Measurements from ENCODE around the gene MPC1. TPM values are rescaled to one million over a fixed set of nuclear protein-coding genes. Genes with fewer than 3 reads are reported as not detected.
"Not testable (repeated sequence)": the region's sequence is repeated elsewhere in the genome, so short reads cannot be mapped to it uniquely, and the experiment has no call there.

Gene MPC1
- total RNA-seq, 3 donors from 2014 or later (not counting 1 experiment from before 2014, with no cell fraction given) = 26.3 to 31.1 (median 30.4) TPM

DNA sequence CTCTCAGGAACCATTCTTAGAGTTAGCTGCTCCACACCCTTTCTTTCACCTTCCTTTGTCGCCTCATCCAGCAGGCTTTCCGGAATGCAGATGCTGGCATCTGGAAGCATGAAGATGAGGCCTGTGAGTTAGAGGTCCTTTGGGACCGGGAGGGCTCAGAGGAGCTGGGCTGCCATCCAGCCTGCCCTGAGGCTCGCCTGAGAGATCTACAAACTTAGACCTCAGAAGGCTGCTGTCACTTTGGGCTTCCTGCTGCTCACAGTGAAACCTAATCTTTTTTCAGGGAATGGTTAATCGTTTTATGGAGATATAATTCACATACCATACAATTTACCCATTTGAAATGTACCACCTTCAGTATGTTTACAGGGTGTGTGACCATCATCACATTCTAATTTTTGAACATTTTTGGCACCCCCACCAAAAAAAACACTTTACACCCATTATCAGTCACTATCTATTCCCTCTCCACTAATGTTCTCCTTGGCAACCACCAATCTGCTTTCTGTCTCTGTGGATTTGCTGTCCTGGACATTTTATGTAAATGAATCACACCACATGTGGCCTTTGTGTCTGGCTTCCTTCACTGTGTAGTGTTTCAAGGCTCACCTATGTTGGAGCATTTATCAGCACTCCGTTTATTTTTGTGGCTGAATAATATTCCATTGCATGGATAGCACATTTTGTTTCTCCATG is 20.0 kb upstream of the MPC1 start:
- H3K27ac Mint-ChIP-seq = no peak overlapping the region

DNA sequence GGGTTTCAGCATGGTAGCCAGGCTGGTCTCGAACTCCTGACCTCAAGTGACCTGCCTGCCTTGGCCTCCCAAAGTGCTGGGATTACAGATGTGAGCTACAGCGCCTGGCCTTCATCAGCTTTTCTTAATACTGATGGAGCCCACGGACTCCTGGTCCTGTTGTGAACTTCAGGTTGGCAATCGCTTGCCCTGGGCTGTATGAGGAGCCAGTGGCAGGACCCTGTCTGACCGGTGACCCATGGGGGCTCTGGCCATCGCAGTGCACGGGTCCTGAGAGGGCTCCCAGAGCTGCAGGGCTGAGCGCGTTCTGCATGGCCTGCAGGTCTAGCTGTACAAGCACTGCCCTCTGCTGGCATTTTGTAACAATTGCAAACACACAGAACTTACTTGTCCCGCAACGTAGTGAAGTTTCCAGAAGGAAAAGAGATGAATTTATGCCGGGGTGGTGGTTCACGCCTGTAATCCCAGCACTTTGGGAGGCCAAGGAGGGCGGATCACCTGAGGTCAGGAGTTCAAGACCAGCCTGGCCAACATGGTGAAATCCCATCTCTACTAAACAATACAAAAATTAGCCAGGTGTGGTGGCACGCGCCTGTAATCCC is 18.0 kb upstream of the MPC1 start:
- DNase-seq (peak; percentile 46 to 85), ATAC-seq (peak; percentile 80 to 98 (median 94))
- intact Hi-C loops (cut with micrococcal nuclease) = loop anchor here (1.0 kb wide), 2 partner anchors 87 to 125 kb away; no protein-coding TSS in a partner anchor
- 32% methylated on average over 15 of the region's 16 CpGs for WGBS (ENCODE audit: insufficient coverage)
- TF ChIP-seq, protein P1, sequence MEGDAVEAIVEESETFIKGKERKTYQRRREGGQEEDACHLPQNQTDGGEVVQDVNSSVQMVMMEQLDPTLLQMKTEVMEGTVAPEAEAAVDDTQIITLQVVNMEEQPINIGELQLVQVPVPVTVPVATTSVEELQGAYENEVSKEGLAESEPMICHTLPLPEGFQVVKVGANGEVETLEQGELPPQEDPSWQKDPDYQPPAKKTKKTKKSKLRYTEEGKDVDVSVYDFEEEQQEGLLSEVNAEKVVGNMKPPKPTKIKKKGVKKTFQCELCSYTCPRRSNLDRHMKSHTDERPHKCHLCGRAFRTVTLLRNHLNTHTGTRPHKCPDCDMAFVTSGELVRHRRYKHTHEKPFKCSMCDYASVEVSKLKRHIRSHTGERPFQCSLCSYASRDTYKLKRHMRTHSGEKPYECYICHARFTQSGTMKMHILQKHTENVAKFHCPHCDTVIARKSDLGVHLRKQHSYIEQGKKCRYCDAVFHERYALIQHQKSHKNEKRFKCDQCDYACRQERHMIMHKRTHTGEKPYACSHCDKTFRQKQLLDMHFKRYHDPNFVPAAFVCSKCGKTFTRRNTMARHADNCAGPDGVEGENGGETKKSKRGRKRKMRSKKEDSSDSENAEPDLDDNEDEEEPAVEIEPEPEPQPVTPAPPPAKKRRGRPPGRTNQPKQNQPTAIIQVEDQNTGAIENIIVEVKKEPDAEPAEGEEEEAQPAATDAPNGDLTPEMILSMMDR (IDR thresholded peaks at IDR 0.05) = peak; percentile 83
- not testable (repeated sequence) for H3K27me3 ChIP-seq (ENCODE audit: control insufficient read depth, insufficient read depth, low read length); H3K4me3 ChIP-seq (ENCODE audit: low read length); H3K27ac ChIP-seq (ENCODE audit: low read length); H3K4me1 ChIP-seq (ENCODE audit: control insufficient read depth, insufficient read depth, low read length); H3K4me3 Mint-ChIP-seq; H3K36me3 ChIP-seq (ENCODE audit: control insufficient read depth, insufficient read depth, low read length); H3K27ac Mint-ChIP-seq; H3K36me3 Mint-ChIP-seq; H3K9me3 Mint-ChIP-seq; H3K9me3 ChIP-seq (ENCODE audit: control insufficient read depth, insufficient read depth, low read length)
- Mint-ChIP-seq H3K27me3 (ENCODE audit: low read depth in 2 of 2) (peaks cover 6 to 11% of the 10 kb centered on the region in 2 donors), H3K4me1 (peaks cover 0 to 16% of the 10 kb centered on the region in 2 donors)

More for the DNA sequence above, 20.0 kb upstream of the MPC1 start:
- Histone ChIP-seq H3K36me3 (ENCODE audit: control insufficient read depth, insufficient read depth, low read length) (no peaks in the 10 kb centered on the region), H3K27me3 (ENCODE audit: control insufficient read depth, insufficient read depth, low read length) (no peaks in the 10 kb centered on the region), H3K27ac (ENCODE audit: low read length) (no peak overlapping the region), H3K4me1 (ENCODE audit: control insufficient read depth, insufficient read depth, low read length) (peaks cover 5% of the 10 kb centered on the region), H3K9me3 (ENCODE audit: control insufficient read depth, insufficient read depth, low read length) (no peaks in the 10 kb centered on the region), H3K4me3 (ENCODE audit: low read length) (no peak overlapping the region)
- ATAC-seq (no peak), DNase-seq (no peak)
- WGBS (ENCODE audit: insufficient coverage) = 94% methylated on average over 5 of the region's 6 CpGs
- Mint-ChIP-seq H3K4me1 (peaks cover 0 to 16% of the 10 kb centered on the region in 2 donors), H3K9me3 (no peaks in the 10 kb centered on the region), H3K36me3 (no peaks in the 10 kb centered on the region), H3K27me3 (ENCODE audit: low read depth in 2 of 2) (peaks cover 6 to 11% of the 10 kb centered on the region in 2 donors), H3K4me3 (no peak overlapping the region)
- TF ChIP-seq, protein P1 (IDR thresholded peaks at IDR 0.05) = no peak
- intact Hi-C loops (cut with micrococcal nuclease) = no loop called here

DNA sequence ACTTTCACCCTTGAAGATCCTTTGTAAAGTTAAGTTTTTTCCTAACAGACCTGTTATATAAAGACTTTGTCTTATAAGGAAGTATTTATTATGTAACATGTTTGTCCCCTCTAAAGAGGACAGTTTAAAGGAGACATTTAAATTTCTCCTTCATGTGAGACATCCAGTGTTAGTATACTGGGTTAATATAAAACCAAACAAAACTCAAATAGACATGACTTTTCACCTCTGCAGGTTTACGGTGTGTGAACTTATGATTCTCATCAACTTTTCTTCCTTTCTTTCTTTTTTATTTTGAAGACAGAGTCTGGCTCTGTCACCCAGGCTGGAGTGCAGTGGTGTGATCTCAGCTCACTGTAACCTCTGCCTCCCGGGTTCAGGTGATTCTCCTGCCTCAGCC is 17.4 kb upstream of the MPC1 start:
- no peaks in the 10 kb centered on the region for H3K36me3 ChIP-seq (ENCODE audit: control insufficient read depth, insufficient read depth, low read length)
- ATAC-seq = no peak
- no peak overlapping the region for H3K4me3 Mint-ChIP-seq

More for the DNA sequence above, 17.4 kb upstream of the MPC1 start:
- no peaks in the 10 kb centered on the region for H3K9me3 Mint-ChIP-seq
- no peaks in the 10 kb centered on the region for H3K36me3 Mint-ChIP-seq
- WGBS (ENCODE audit: insufficient coverage) = 85% methylated on average over 2 of the region's 2 CpGs
- peaks cover 6 to 11% of the 10 kb centered on the region in 2 donors for H3K27me3 Mint-ChIP-seq (ENCODE audit: low read depth in 2 of 2)
- no peak for DNase-seq
- TF ChIP-seq, protein P1 (IDR thresholded peaks at IDR 0.05) = no peak
- intact Hi-C loops (cut with micrococcal nuclease) = loop anchor here (1.0 kb wide), 1 partner anchor 87 kb away; no protein-coding TSS in a partner anchor
- no peak overlapping the region for H3K27ac Mint-ChIP-seq
- Histone ChIP-seq H3K27me3 (ENCODE audit: control insufficient read depth, insufficient read depth, low read length) (no peaks in the 10 kb centered on the region), H3K27ac (ENCODE audit: low read length) (no peak overlapping the region), H3K4me1 (ENCODE audit: control insufficient read depth, insufficient read depth, low read length) (peaks cover 5% of the 10 kb centered on the region), H3K4me3 (ENCODE audit: low read length) (no peak overlapping the region), H3K9me3 (ENCODE audit: control insufficient read depth, insufficient read depth, low read length) (no peaks in the 10 kb centered on the region)
- peaks cover 0 to 16% of the 10 kb centered on the region in 2 donors for H3K4me1 Mint-ChIP-seq

All from natural killer cell (primary cell).